ENCODE measurements around the gene TCF7L2.

TCF7L2 gene

DNA sequence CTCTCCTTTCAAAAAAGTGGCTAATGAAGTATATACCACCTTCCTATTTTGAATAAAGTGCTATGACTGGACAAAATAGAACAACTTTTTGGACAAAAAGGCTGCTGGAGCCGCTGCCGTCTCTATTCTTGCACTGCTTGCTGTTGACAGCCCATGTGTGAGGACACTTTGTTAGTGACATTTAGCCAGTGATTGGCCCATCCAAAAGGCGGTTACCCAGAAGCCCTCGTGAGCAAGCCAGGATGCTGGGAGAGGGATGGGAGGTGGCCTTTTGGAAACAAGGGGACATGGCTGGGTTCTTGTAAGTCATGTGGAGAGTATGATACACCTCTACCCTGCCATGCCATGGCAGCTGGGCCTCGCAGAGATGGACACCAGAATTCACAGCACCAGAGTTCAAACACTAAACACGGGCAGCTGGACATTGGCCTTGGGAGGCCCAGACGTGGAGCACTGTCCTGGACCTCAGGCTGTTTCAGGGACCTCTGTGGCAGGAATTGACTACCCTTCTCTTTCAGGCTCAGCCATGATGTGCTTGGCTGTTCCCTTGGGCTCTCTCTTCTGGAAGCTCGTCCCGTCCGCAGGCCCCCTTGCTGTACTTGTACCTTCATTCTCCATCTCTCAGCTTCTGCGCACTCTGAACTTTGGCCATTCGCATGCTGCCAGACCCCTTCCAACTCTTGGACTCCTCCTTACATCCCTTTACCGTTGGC lies 118.3 kb downstream of the TCF7L2 start:
- no peak for DNase-seq (ENCODE audit: low read depth in 2 of 2)
- no peak overlapping the region for H3K4me3 ChIP-seq (replicated peaks in 1 of 2; ENCODE audit: low read depth in 2 of 2, low read length in 2 of 2)
- TF ChIP-seq, protein P1, sequence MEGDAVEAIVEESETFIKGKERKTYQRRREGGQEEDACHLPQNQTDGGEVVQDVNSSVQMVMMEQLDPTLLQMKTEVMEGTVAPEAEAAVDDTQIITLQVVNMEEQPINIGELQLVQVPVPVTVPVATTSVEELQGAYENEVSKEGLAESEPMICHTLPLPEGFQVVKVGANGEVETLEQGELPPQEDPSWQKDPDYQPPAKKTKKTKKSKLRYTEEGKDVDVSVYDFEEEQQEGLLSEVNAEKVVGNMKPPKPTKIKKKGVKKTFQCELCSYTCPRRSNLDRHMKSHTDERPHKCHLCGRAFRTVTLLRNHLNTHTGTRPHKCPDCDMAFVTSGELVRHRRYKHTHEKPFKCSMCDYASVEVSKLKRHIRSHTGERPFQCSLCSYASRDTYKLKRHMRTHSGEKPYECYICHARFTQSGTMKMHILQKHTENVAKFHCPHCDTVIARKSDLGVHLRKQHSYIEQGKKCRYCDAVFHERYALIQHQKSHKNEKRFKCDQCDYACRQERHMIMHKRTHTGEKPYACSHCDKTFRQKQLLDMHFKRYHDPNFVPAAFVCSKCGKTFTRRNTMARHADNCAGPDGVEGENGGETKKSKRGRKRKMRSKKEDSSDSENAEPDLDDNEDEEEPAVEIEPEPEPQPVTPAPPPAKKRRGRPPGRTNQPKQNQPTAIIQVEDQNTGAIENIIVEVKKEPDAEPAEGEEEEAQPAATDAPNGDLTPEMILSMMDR (IDR thresholded peaks at IDR 0.05; ENCODE audit: low read depth, low read length): no peak

DNA sequence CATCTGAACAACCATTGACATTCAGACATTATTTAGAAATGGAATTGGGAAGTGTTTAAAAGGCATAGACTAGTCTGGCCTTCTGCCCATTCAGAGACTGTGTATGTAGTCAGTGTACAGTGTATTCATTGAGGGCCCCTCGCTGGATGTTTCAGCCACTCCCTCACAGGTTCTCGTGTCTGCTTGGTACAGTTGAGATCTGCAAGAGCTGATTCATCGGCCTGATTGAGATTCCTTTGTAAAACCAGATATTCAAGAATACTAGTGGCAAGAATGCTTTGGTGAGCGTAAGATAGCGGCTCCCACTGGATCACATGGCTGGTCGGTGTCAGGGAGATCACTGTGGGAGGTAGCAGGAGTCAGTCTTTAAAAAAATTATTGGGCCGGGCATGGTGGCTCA lies 119.5 kb downstream of the TCF7L2 start:
- TF ChIP-seq, protein P1 (IDR thresholded peaks at IDR 0.05; ENCODE audit: low read depth, low read length): no peak
- no peak for DNase-seq (ENCODE audit: low read depth in 2 of 2)
- no peak overlapping the region for H3K4me3 ChIP-seq (replicated peaks in 1 of 2; ENCODE audit: low read depth in 2 of 2, low read length in 2 of 2)

DNA sequence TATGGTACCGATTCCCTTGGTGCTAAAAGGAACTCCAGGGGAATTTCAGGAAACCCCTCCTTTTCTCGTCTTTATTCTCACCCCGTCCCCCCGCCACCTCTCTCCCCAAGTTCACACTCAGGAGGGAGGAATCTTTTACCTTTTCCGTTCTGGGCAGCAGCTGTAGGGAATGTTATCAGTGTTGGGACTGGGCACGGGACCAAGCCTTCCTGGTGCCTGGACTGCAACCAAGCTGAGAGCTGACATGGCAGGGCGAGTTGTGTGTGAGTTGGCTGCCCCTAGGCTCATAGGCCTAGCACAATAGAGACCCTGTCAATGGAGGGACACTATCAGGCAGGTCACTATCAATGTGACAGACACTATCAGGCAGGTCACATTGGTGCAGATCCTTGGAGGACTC lies 121.4 kb downstream of the TCF7L2 start:
- TF ChIP-seq, protein P1 (IDR thresholded peaks at IDR 0.05; ENCODE audit: low read depth, low read length): no peak
- peak in 1 of 2 donors; percentile 80 for DNase-seq (ENCODE audit: low read depth in 2 of 2)
- H3K4me3 ChIP-seq (replicated peaks in 1 of 2; ENCODE audit: low read depth in 2 of 2, low read length in 2 of 2): no peak overlapping the region

DNA sequence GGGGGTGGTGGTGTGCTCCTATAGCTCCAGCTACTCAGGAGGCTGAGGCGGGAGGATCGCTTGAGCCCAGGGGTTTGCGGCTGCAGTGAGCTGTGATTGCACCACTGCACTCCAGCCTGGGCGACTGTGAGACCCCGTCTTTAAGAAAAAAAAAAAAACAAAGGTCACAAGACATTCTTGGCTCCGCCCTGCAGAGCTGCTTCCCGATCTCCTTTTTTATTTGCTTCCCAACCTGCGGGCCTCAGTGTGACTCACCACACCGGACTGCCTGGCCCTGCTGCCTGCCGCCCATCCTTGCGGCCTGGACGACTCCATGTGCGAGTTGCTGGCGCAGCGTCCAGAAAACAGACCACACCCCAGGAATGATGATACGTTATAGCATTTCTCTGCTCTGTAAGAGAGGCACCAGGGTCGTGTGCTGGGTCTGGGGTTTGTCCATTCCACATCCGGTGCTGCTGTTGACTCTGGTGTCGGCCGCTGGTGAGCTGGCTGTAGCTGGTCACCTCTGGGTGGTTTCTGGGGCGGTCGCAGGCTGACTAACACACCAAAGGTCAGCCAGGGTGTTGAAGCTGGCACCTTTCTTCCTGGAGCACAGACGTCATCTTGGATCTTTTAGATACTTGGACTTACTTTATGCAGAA lies 123.6 kb downstream of the TCF7L2 start:
- peak; percentile 96 to 97 for DNase-seq (ENCODE audit: low read depth in 2 of 2)
- peak overlapping the region in 1 of 2 donors; percentile 10 for H3K4me3 ChIP-seq (replicated peaks in 1 of 2; ENCODE audit: low read depth in 2 of 2, low read length in 2 of 2)
- TF ChIP-seq, protein P1 (IDR thresholded peaks at IDR 0.05; ENCODE audit: low read depth, low read length): no peak

DNA sequence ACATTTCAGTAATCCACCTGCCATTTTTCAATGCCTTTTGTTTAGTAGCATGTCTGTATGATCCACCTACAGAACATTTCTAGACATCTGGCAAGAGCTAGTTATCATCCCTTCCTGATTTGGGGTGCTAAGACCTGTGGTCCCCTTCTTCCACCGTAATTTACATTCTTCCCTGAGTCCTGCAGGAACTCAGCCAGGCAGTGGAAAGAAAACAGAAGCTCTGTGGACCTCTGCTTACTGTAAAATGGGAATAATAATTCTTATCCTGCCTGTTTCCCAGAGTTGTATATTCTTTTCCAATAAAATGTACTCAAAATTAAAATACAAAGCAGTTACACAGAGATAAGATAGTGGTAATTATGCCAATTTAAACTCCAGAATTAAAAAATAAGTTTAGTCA lies 126.9 kb downstream of the TCF7L2 start:
- TF ChIP-seq, protein P1 (IDR thresholded peaks at IDR 0.05; ENCODE audit: low read depth, low read length): no peak
- no peak for DNase-seq (ENCODE audit: low read depth in 2 of 2)
- no peak overlapping the region for H3K4me3 ChIP-seq (replicated peaks in 1 of 2; ENCODE audit: low read depth in 2 of 2, low read length in 2 of 2)

DNA sequence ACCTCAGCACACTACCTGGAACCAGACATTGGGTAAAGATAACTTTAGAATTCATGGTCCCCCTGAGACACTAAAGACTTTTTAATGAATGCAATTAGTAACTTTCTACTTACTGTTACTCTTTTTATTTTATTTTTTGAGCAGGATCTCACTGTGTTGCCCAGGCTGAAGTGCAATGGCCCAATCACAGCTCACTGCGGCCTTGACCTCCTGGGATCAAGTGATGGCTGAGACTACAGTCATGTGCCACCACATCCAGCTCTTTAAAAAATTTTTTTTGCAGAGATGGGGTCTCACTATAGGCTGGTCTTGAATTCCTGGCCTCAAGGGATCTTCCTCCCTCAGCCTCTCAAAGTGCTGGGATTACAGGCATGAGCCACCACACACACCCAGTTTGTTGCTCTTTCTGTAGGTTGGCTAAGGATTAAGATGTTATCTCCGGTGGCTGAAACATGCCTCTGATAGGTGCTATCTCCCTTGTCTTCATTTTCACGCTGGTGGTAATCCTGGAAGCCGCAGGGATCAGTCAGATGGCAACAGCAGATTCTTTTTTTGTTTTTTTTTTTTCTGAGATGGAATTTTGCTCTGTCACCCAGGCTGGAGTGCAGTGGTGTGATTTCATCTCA lies 128.3 kb downstream of the TCF7L2 start:
- H3K4me3 ChIP-seq (replicated peaks in 1 of 2; ENCODE audit: low read depth in 2 of 2, low read length in 2 of 2): no peak overlapping the region
- TF ChIP-seq, protein P1 (IDR thresholded peaks at IDR 0.05; ENCODE audit: low read depth, low read length): no peak

More for the DNA sequence above, 128.3 kb downstream of the TCF7L2 start:
- no peak for DNase-seq (ENCODE audit: low read depth in 2 of 2)
